ENCODE data around the gene COASY. TPM values are rescaled to one million over a fixed set of nuclear protein-coding genes. Genes with fewer than 3 reads are reported as not detected.

The COASY gene
- total and polyA plus RNA-seq, 4 donors = 18.2 to 78.1 (median 51.7) TPM

GRCh38 chr17:42541041-42541833, 20.7 kb upstream of the COASY start:
- Histone ChIP-seq H3K36me3 (ENCODE audit: control insufficient read depth in 4 of 4, insufficient read depth in 3 of 4, low read depth in 1 of 4, low read length in 3 of 4) (peaks cover 6 to 20% (median 12%) of the 10 kb centered on the region in 4 donors), H3K4me3 (ENCODE audit: low read depth in 1 of 3, low read length in 3 of 3) (no peak overlapping the region), H3K27ac (ENCODE audit: low read depth in 1 of 2, low read length in 2 of 2) (peak overlapping the region; percentile 67 to 81), H3K9me3 (ENCODE audit: control insufficient read depth in 4 of 4, low read length in 3 of 4) (no peaks in the 10 kb centered on the region), H3K9ac (ENCODE audit: low read depth in 1 of 2, low read length in 2 of 2) (no peak overlapping the region), H3K4me1 (ENCODE audit: control insufficient read depth in 4 of 4, insufficient read depth in 4 of 4, low read length in 3 of 4) (peaks cover 16 to 31% (median 25%) of the 10 kb centered on the region in 4 donors), H3K27me3 (ENCODE audit: control insufficient read depth in 4 of 4, insufficient read depth in 4 of 4, low read length in 3 of 4) (no peaks in the 10 kb centered on the region)
- no peak for TF ChIP-seq TAF1 (conservative IDR thresholded peaks at IDR 0.05)
- peak; percentile 58 to 76 for TF ChIP-seq HNF4A (conservative IDR thresholded peaks at IDR 0.05)
- TF ChIP-seq MAX (IDR thresholded peaks at IDR 0.05) = peak; percentile 72
- TF ChIP-seq FOXA1 (IDR thresholded peaks at IDR 0.05) = no peak
- TF ChIP-seq EGR1 (IDR thresholded peaks at IDR 0.05; ENCODE audit: low read depth in 2 of 2) = peak in 1 of 2 donors; percentile 13
- TF ChIP-seq GABPA (IDR thresholded peaks at IDR 0.05 in 1 of 2, conservative IDR thresholded peaks at IDR 0.05 in 1 of 2) = peak in 1 of 2 donors; percentile 33
- no peak for TF ChIP-seq RAD21 (IDR thresholded peaks at IDR 0.05)
- no peak for TF ChIP-seq ATF3 (IDR thresholded peaks at IDR 0.05)
- TF ChIP-seq JUND (IDR thresholded peaks at IDR 0.05) = peak; percentile 64 to 86
- peak; percentile 18 for TF ChIP-seq ZBTB33 (IDR thresholded peaks at IDR 0.05)
- peak; percentile 35 for TF ChIP-seq HNF4G (IDR thresholded peaks at IDR 0.05)
- TF ChIP-seq CTCF (IDR thresholded peaks at IDR 0.05; ENCODE audit: low read depth, low read length, missing input control) = no peak
- TF ChIP-seq NR2F2 (IDR thresholded peaks at IDR 0.05) = no peak
- peak; percentile 71 to 88 for TF ChIP-seq RXRA (IDR thresholded peaks at IDR 0.05)
- no peak for TF ChIP-seq FOXA2 (IDR thresholded peaks at IDR 0.05)
- no peak for TF ChIP-seq YY1 (IDR thresholded peaks at IDR 0.05)
- peak; percentile 77 for TF ChIP-seq SP1 (IDR thresholded peaks at IDR 0.05)
- no peak for TF ChIP-seq REST (IDR thresholded peaks at IDR 0.05)
- 66% methylated on average over 17 of the region's 17 CpGs for WGBS
- no peak for DNase-seq (ENCODE audit: low spot score)
